Stimulated activated CD4-positive, alpha-beta T cell treated with anti-CD3 and anti-CD28 coated beads, Interleukin-1b, Interleukin-23, amount 100 ng/mL, for 1 hour (primary cell): ENCODE measurements around the gene AACS.
"Not testable (repeated sequence)": the region's sequence is repeated elsewhere in the genome, so short reads cannot be mapped to it uniquely, and the experiment has no call there.

Source experiments
- DNase-seq, 2 donors: peaks; one replicate each; pipeline ENCODE4 v3.0.0-alpha.2; 2020; ENCODE audit warnings: low read depth in 2 of 2

The AACS gene

GRCh38 chr12:125092108-125092871 is 27.1 kb downstream of the AACS start:
- no peak for DNase-seq

GRCh38 chr12:125092872-125093680 is 27.8 kb downstream of the AACS start:
- no peak for DNase-seq

- no peak for DNase-seq
These were observed 28.6 kb downstream of the AACS start for GRCh38 chr12:125093681-125094330.

- DNase-seq = no peak
These were observed 31.7 kb downstream of the AACS start for GRCh38 chr12:125096894-125097293.

- DNase-seq = no peak
These were observed 32.2 kb downstream of the AACS start for GRCh38 chr12:125097427-125097826.

- DNase-seq = no peak
These were observed 33.6 kb downstream of the AACS start for GRCh38 chr12:125098676-125099408.

- no peak for DNase-seq
These were observed 34.2 kb downstream of the AACS start for GRCh38 chr12:125099409-125099782.

GRCh38 chr12:125100551-125101434 is 35.6 kb downstream of the AACS start:
- DNase-seq = no peak

- no peak for DNase-seq
These were observed 39.7 kb downstream of the AACS start for GRCh38 chr12:125104982-125105381.

GRCh38 chr12:125105600-125105999 is 40.4 kb downstream of the AACS start:
- DNase-seq = no peak

- no peak for DNase-seq
These were observed 45.6 kb downstream of the AACS start for GRCh38 chr12:125110641-125111360.

- DNase-seq = no peak
These were observed 46.2 kb downstream of the AACS start for GRCh38 chr12:125111403-125111802.

GRCh38 chr12:125112614-125113013 is 47.4 kb downstream of the AACS start:
- not testable (repeated sequence) for DNase-seq

GRCh38 chr12:125113263-125113662 is 48.0 kb downstream of the AACS start:
- no peak for DNase-seq

- DNase-seq = no peak
These were observed 48.6 kb downstream of the AACS start for GRCh38 chr12:125113789-125114188.

- DNase-seq = no peak
These were observed 49.3 kb downstream of the AACS start for GRCh38 chr12:125114365-125115141.

- DNase-seq = no peak
These were observed 55.3 kb downstream of the AACS start for GRCh38 chr12:125120566-125120965.

GRCh38 chr12:125121106-125121505 is 55.9 kb downstream of the AACS start:
- DNase-seq = no peak

GRCh38 chr12:125122668-125123067 is 57.4 kb downstream of the AACS start:
- no peak for DNase-seq
